Measurements from ENCODE around the gene MACROD1.
"Not testable (repeated sequence)": the region's sequence is repeated elsewhere in the genome, so short reads cannot be mapped to it uniquely, and the experiment has no call there.

Gene MACROD1

GRCh38 chr11:63986932-63987513, 178.9 kb downstream of the MACROD1 start:
- no peak for DNase-seq

DNA sequence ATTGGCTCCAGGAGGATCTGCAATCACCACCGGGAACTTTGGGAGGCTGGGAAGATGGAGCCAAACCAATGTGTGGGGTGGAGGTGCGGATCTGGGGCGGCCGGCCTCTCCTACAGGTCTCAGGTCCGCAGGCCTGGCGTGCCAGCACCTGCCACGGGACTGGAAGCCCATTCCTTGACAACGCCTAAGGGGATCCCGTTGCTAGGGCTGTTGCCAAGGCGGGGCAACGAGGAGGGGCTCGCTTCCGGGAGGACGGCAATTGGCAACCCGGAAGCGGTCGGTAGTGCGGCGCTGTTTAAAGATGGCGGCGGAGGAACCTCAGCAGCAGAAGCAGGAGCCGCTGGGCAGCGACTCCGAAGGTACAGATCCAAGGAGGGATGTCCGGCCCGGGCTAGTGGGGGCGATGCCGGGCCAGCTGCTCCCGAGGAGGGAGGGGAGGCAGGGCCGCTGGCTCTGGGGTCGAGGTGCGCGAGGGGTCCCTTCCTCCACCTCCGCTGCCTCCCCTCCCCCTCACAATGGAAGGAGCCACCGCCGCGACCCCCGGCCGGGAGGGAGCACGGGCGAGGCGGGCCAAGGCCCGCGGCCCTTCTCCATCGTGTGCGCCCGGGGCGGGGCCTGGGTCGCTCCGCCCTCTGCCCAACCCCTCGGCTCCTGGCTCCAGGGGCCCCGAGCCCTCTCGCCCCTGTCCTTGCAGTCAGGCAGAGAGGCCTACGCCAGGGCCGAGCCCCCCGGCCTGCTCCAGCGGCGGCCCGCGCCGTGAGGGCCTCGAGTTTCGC, 179.6 kb downstream of the MACROD1 start, which contains the start of gene OTUB1:
TSS of gene OTUB1 (plus strand) at position 283 of the 776 bp plus-strand sequence. CDS start at position 302, 19 bp downstream.
- peak; percentile 93 for DNase-seq

- peak; percentile 82 for DNase-seq
Measured at GRCh38 chr11:63985812-63986155, 180.1 kb downstream of the MACROD1 start.

DNA sequence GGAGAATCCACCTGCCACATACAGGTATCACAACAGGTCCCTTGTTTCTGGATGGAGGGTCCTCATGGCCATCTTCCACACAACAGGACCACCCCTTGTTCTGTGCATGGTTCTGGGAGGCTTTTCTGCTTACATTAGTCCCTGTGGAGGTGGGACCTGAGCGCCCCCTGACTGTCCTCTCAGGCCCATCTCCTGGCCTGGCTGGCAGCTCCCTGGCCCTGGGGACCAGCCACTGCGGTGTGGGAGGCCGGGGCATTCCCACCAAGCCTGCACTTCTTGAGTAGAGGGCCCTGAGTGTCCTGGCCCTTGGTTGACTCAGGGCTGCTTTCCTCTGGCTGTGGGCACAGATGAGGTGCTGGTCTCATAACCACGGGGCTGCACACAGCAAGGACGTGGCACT, 186.5 kb downstream of the MACROD1 start:
- DNase-seq = no peak

- no peak for DNase-seq
Measured at GRCh38 chr11:63978551-63979239, 187.2 kb downstream of the MACROD1 start.

- peak; percentile 100 for DNase-seq
Measured at GRCh38 chr11:63974259-63975143, 191.4 kb downstream of the MACROD1 start, which contains the start of gene COX8A. COX8A (plus strand) TSS chr11:63974620; CDS start chr11:63974681, 61 bp downstream.

- DNase-seq = not testable (repeated sequence)
Measured at GRCh38 chr11:63973912-63974258, 192.0 kb downstream of the MACROD1 start.

DNA sequence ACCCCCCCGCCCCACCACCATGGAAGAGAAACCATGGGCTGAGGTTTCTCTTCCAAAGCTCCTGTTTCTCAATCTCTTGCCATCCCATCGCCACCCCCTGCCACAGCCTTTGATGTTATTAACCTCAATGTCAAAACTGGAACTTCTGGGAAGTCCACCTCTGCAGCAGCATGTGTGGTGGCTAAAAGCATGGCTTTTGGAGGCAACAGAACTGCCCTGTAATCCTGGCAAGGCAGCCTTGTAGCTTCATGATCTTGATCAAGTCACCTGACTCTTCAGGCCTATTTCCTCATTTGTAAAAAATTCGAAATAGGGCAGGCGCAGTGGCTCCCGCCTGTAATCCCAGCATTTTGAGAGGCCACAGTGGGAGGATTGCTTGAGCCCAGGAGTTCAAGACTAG, 195.0 kb downstream of the MACROD1 start:
- DNase-seq = no peak

GRCh38 chr11:63969461-63969860, 196.5 kb downstream of the MACROD1 start:
- DNase-seq = no peak

- DNase-seq = no peak
Measured at GRCh38 chr11:63966444-63966843, 199.5 kb downstream of the MACROD1 start.

DNA sequence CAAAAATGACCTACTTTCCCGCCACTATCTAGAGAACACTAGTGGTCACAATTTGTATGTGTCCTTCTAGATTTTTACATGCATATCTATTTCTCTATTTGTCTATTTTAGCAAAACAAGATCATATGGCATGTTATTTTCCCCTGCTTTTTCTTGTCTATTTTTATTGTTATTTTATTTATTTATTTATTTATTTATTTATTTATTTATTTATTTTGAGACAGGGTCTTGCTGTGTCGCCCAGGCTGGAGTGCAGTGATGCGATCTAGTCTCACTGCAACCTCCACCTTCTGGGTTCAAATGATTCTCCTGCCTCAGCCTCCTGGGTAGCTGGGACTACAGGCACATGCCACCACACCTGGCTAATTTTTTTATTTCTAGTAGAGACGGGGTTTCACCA, 202.0 kb downstream of the MACROD1 start:
- DNase-seq = not testable (repeated sequence)

- peak; percentile 51 for DNase-seq
Measured at GRCh38 chr11:63961608-63962412, 204.1 kb downstream of the MACROD1 start.

DNA sequence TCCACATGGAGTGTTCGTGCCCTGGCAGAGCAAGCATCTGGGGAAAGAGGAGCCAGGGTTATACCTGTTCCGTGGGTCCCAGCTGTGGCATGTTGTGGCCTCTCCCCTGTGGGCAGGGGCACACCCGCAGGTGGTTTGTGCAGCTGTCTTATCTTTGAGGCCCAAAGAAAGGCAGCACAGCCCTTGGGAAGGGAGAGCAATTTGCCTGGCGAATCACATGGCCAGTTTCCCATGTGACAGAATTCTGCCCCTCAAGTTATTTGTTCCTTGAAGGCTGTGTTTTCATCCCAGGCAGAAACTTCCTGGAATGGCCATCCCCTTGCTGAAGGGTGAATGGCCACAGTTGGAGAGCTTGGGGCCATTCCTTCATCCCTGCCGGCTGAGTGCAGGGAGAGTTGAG, 207.9 kb downstream of the MACROD1 start:
- no peak for DNase-seq

- DNase-seq = no peak
Measured at GRCh38 chr11:63952570-63952969, 213.3 kb downstream of the MACROD1 start.

GRCh38 chr11:63951779-63952536, 214.0 kb downstream of the MACROD1 start:
- peak; percentile 50 for DNase-seq
